HCT116 (cell line): ENCODE measurements around the gene RPS2. TPM values are rescaled to one million over a fixed set of nuclear protein-coding genes. Genes with fewer than 3 reads are reported as not detected.
"Not testable (repeated sequence)": the region's sequence is repeated elsewhere in the genome, so short reads cannot be mapped to it uniquely, and the experiment has no call there.

ENCODE experiments used
- ATAC-seq: fragments of 200-7000 bp; cut with Tn5 transposase; 2 replicates; pipeline ENCODE4 v1.9.1; 2020; ENCODE audit warnings: mild to moderate bottlenecking, moderate library complexity
- BruUV-seq: library from RNA; stranded (reverse); fragments of 400-500 nt; replicated peaks from 2 replicates; lab custom pipeline; 2021; lab: Mats Ljungman, UMichigan
- CTCF ChIA-PET: fragments of 300-600 bp; sonication (Branson Sonifier 250); formaldehyde crosslinking; loops from one replicate; lab custom pipeline; 2021; ENCODE audit warnings: antibody characterized with exemption; lab: Charles Lee
- POLR2A ChIA-PET: fragments of 300-600, 350-600 bp; sonication (Branson Sonifier 250); formaldehyde crosslinking; loops from one replicate; lab custom pipeline; 2021; ENCODE audit warnings: antibody characterized with exemption; lab: Charles Lee
- RAD21 ChIA-PET, 2 experiments: fragments of 300-600 bp; sonication (Branson Sonifier 250); formaldehyde crosslinking; loops; one replicate each; lab custom pipeline; 2023; ENCODE audit warnings: low total read pairs in 2 of 2; ENCODE audit not compliant: uncharacterized antibody in 2 of 2, unreplicated experiment in 2 of 2, low non-redundant PET in 1 of 2; lab: Charles Lee
- DNase-seq: peaks from one replicate; pipeline ENCODE4 v3.0.0-alpha.2; 2010; ENCODE audit warnings: low read depth, low spot score
- H2AFZ ChIP-seq: fragments of 200-600 bp; shearing (Covaris generic), sonication (generic); 2 replicates; pipeline ENCODE4 v1.6.1; 2017; ENCODE audit warnings: low read depth, mixed run types, mixed read lengths, antibody characterized with exemption, low read length; ENCODE audit not compliant: poor library complexity, severe bottlenecking
- H3K27ac ChIP-seq: 2 replicates; pipeline ENCODE4 v1.5.1; 2012; ENCODE audit warnings: low read depth, low read length
- H3K27me3 ChIP-seq: fragments of 200-600 bp; sonication (generic); 2 replicates; pipeline ENCODE4 v1.6.1; 2016; ENCODE audit warnings: mixed run types, low read length, mixed read lengths; ENCODE audit not compliant: insufficient read depth
- H3K36me3 ChIP-seq, 2 experiments: fragments of 200-500 bp in 1 of 2; fragments of 200-600 bp in 1 of 2; sonication (Bioruptor generic) in 1 of 2; sonication (generic) in 1 of 2; 2 replicates each; pipeline versions ENCODE4 v1.5.1 to v1.6.1; 2014 to 2016; ENCODE audit warnings: low read length in 2 of 2, inconsistent platforms in 1 of 2, mixed read lengths in 1 of 2, mixed run types in 1 of 2; ENCODE audit not compliant: insufficient read depth in 2 of 2, control insufficient read depth in 1 of 2
- H3K4me1 ChIP-seq, 2 experiments: fragments of 200-600 bp in 1 of 2; sonication (generic) in 1 of 2; 2 replicates each; pipeline versions ENCODE4 v1.5.1 to v1.6.1; 2012 to 2017; ENCODE audit warnings: low read length in 2 of 2, inconsistent platforms in 1 of 2, mild to moderate bottlenecking in 1 of 2, mixed read lengths in 1 of 2, mixed run types in 1 of 2, moderate library complexity in 1 of 2; ENCODE audit not compliant: insufficient read depth in 2 of 2, control insufficient read depth in 1 of 2
- H3K4me2 ChIP-seq: fragments of 200-600 bp; sonication (generic); 2 replicates; pipeline ENCODE4 v1.6.1; 2017; ENCODE audit warnings: mixed run types, low read length, mixed read lengths
- H3K4me3 ChIP-seq, 2 experiments: fragments of 200-600 bp in 1 of 2; sonication (generic) in 1 of 2; replicated peaks in 1 of 2; 2 replicates each; pipeline ENCODE4 v1.5.1; 2011 to 2016; ENCODE audit warnings: low read length in 2 of 2, control low read depth in 1 of 2, low read depth in 1 of 2, mild to moderate bottlenecking in 1 of 2, mixed read lengths in 1 of 2, mixed run types in 1 of 2
- H3K79me2 ChIP-seq: fragments of 200-600 bp; sonication (generic); 2 replicates; pipeline ENCODE4 v1.6.1; 2017; ENCODE audit warnings: mild to moderate bottlenecking, mixed run types, low read length, moderate library complexity, mixed read lengths; ENCODE audit not compliant: insufficient read depth
- H3K9ac ChIP-seq: fragments of 200-600 bp; sonication (generic); 2 replicates; pipeline ENCODE4 v1.6.1; 2016; ENCODE audit warnings: low read length, mixed read lengths
- H3K9me2 ChIP-seq: fragments of 200-600 bp; sonication (generic), shearing (Covaris generic); 2 replicates; pipeline ENCODE4 v1.6.1; 2017; ENCODE audit warnings: mixed run types, mild to moderate bottlenecking, moderate library complexity; ENCODE audit not compliant: insufficient read depth
- H3K9me3 ChIP-seq, 2 experiments: fragments of 200-500 bp in 1 of 2; fragments of 200-600 bp in 1 of 2; sonication (Bioruptor generic) in 1 of 2; sonication (generic) in 1 of 2; 2 replicates each; pipeline ENCODE4 v1.6.1; 2014 to 2017; ENCODE audit warnings: low read length in 2 of 2, mixed read lengths in 2 of 2, inconsistent platforms in 1 of 2, low read depth in 1 of 2, mild to moderate bottlenecking in 1 of 2, mixed run types in 1 of 2, moderate library complexity in 1 of 2; ENCODE audit not compliant: control insufficient read depth in 1 of 2, insufficient read depth in 1 of 2
- H4K20me1 ChIP-seq: fragments of 200-600 bp; sonication (generic), shearing (Covaris generic); 2 replicates; pipeline ENCODE4 v1.6.1; 2017; ENCODE audit warnings: mixed run types, mild to moderate bottlenecking, moderate library complexity; ENCODE audit not compliant: insufficient read depth
- ATF3 ChIP-seq: IDR thresholded peaks from 2 replicates; pipeline ENCODE4 v1.6.1; 2012
- EGR1 ChIP-seq: IDR thresholded peaks from 2 replicates; pipeline ENCODE4 v1.6.1; 2012; ENCODE audit warnings: low read depth
- ELF1 ChIP-seq: IDR thresholded peaks from 2 replicates; pipeline ENCODE4 v1.6.1; 2012; ENCODE audit warnings: low read depth, borderline replicate concordance
- EZH2phosphoT487 ChIP-seq: fragments of 200-600 bp; IDR thresholded peaks from 2 replicates; pipeline ENCODE4 v1.6.1; 2018; ENCODE audit warnings: antibody characterized with exemption, borderline replicate concordance
- FOSL1 ChIP-seq: IDR thresholded peaks from 2 replicates; pipeline ENCODE4 v1.6.1; 2012; ENCODE audit warnings: low read depth
- JUND ChIP-seq: IDR thresholded peaks from 2 replicates; pipeline ENCODE4 v1.6.1; 2012
- POLR2A ChIP-seq: IDR thresholded peaks from 2 replicates; pipeline ENCODE4 v1.7.0; 2011; ENCODE audit warnings: borderline replicate concordance; ENCODE audit not compliant: insufficient read depth, insufficient read length; ENCODE audit errors: extremely low read depth
- RAD21 ChIP-seq: IDR thresholded peaks from 2 replicates; pipeline ENCODE4 v1.6.1; 2012; ENCODE audit warnings: low read depth, mild to moderate bottlenecking
- SIN3A ChIP-seq: IDR thresholded peaks from 2 replicates; pipeline ENCODE4 v1.6.1; 2012; ENCODE audit warnings: low read depth
- SP1 ChIP-seq: IDR thresholded peaks from 2 replicates; pipeline ENCODE4 v1.6.1; 2012; ENCODE audit warnings: low read depth
- TCF7L2 ChIP-seq: IDR thresholded peaks from 2 replicates; pipeline ENCODE4 v1.7.0; 2011; ENCODE audit warnings: borderline replicate concordance, inconsistent platforms; ENCODE audit not compliant: insufficient read depth, insufficient read length; ENCODE audit errors: extremely low read depth
- YY1 ChIP-seq: IDR thresholded peaks from 2 replicates; pipeline ENCODE4 v1.6.1; 2011; ENCODE audit warnings: low read length, low read depth, moderate library complexity, mild to moderate bottlenecking; ENCODE audit not compliant: insufficient replicate concordance; ENCODE audit errors: extremely low read depth
- intact Hi-C: fragments of 100-400 bp; cut with micrococcal nuclease; formaldehyde crosslinking; loops from 2 replicates; pipeline ENCODE4 v1.10.0; 2022
- total RNA-seq: library from RNA; stranded (reverse); gene quantifications from one replicate; pipeline ENCODE4 v1.2.1, GENCODE V29; 2021; ENCODE audit not compliant: unreplicated experiment
- TF ChIP-seq, protein P1 (sequence below): IDR thresholded peaks from 2 replicates; pipeline ENCODE4 v1.6.1; 2012; ENCODE audit warnings: low read depth

The RPS2 gene
- total RNA-seq, 1 experiment from 2014 or later, result 6,265 TPM

DNA sequence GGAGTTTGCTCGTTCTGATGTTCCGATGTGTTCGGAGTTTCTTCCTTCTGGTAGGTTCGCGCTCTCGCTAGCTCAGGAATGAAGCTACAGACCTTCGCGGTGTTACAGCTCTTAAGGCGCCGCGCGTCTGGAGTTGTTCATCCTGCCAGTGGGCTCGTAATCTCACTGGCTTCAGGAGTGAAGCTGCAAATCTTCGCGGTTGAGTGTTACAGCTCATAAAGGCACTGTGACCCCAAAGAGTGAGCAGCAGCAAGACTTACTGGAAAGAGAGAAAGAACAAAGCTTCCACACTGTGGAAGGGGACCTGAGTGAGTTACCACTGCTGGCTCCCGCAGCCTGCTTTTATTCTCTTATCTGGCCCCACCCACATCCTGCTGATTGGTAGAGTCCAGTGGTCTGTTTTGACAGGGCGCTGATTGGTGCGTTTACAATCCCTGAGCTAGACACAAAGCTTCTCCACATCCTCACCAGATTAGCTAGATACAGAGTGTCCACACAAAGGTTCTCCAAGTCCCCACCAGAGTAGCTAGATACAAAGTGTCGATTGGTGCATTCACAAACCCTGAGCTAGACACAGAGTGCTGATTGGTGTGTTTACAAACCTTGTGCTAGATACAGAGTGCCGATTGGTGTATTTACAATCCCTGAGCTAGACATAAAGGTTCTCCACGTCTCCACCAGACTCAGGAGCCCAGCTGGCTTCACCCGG lies 7.0 kb downstream of the RPS2 start:
- H3K9me2 ChIP-seq, H3K4me3 ChIP-seq, ATAC-seq, H3K4me2 ChIP-seq, intact Hi-C loops, H3K36me3 ChIP-seq, DNase-seq, H2AFZ ChIP-seq, H3K27me3 ChIP-seq, H3K9me3 ChIP-seq, H4K20me1 ChIP-seq: not testable (repeated sequence)
- Histone ChIP-seq H3K27ac (peak overlapping the region; percentile 88; the same call in 1 of the 2 replicates), H3K4me1 (peaks cover 10 to 30% of the 10 kb centered on the region in 2 experiments)
- ChIA-PET POLR2A (interaction anchor here (1.7 kb wide), 1 partner anchor 14 kb away, joined by 8 read pairs; the partner anchor contains the start of gene MSRB1), RAD21 (interaction anchor here in 1 of 2 experiments (0.7 kb wide), 1 partner anchor 51 kb away, joined by 4 read pairs; no protein-coding TSS in a partner anchor)
- TF ChIP-seq POLR2A, result peak; percentile 51
- TF ChIP-seq, all 23 proteins: peak for 1; not testable (repeated sequence) for 22
- CTCF ChIA-PET, result interaction anchor here (0.8 kb wide), 1 partner anchor 1615 kb away, joined by 3 read pairs; no protein-coding TSS in a partner anchor
- not testable (repeated sequence) for H3K9ac ChIP-seq, BruUV-seq
- H3K79me2 ChIP-seq, result peaks cover 30% of the 10 kb centered on the region

DNA sequence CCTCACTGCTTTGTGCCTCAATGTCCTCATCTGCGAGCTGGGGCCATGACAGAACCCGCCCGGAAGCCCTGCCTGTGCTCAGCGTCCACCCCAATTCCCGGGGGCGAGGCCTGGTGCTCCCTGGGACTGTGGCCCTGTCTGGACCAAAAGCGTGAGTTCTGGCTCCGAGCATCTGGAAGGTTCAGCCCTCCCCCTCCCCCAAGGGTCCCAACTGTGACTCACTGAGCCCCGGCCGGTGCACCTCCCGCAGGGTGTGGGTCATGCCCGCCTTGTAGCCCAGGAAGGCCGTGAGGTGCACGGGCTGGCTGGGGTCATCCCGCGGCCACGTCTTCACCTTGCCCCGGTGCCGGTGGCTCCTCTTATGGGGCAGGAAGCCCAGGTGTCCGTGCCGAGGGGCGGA lies 10.9 kb downstream of the RPS2 start:
- intact Hi-C loops, result no loop called here
- ChIA-PET POLR2A (interaction anchor here (1.0 to 2.8 kb wide), 3 partner anchors 10 to 202 kb away, joined by 3 to 17 read pairs (median 9); partner anchors contain the start of genes MSRB1, RPS2 and TRAF7), CTCF (no interaction called here), RAD21 (no interaction called here)
- no peak overlapping the region for H3K27ac ChIP-seq
- H3K9me2 ChIP-seq, result no peaks in the 10 kb centered on the region
- H4K20me1 ChIP-seq, result no peaks in the 10 kb centered on the region
- H3K4me2 ChIP-seq, result no peak overlapping the region
- no peaks in the 10 kb centered on the region for H3K79me2 ChIP-seq
- DNase-seq (no peak), ATAC-seq (no peak)
- no peaks in the 10 kb centered on the region for H3K9me3 ChIP-seq
- no peak overlapping the region for H3K9ac ChIP-seq
- no peaks in the 10 kb centered on the region for H3K36me3 ChIP-seq
- no peak overlapping the region for H3K4me3 ChIP-seq
- H3K4me1 ChIP-seq, result peaks cover 2 to 5% of the 10 kb centered on the region in 2 experiments
- no peaks in the 10 kb centered on the region for H3K27me3 ChIP-seq
- H2AFZ ChIP-seq, result no peak overlapping the region
- no TSS peak for BruUV-seq
- TF ChIP-seq, protein P1, sequence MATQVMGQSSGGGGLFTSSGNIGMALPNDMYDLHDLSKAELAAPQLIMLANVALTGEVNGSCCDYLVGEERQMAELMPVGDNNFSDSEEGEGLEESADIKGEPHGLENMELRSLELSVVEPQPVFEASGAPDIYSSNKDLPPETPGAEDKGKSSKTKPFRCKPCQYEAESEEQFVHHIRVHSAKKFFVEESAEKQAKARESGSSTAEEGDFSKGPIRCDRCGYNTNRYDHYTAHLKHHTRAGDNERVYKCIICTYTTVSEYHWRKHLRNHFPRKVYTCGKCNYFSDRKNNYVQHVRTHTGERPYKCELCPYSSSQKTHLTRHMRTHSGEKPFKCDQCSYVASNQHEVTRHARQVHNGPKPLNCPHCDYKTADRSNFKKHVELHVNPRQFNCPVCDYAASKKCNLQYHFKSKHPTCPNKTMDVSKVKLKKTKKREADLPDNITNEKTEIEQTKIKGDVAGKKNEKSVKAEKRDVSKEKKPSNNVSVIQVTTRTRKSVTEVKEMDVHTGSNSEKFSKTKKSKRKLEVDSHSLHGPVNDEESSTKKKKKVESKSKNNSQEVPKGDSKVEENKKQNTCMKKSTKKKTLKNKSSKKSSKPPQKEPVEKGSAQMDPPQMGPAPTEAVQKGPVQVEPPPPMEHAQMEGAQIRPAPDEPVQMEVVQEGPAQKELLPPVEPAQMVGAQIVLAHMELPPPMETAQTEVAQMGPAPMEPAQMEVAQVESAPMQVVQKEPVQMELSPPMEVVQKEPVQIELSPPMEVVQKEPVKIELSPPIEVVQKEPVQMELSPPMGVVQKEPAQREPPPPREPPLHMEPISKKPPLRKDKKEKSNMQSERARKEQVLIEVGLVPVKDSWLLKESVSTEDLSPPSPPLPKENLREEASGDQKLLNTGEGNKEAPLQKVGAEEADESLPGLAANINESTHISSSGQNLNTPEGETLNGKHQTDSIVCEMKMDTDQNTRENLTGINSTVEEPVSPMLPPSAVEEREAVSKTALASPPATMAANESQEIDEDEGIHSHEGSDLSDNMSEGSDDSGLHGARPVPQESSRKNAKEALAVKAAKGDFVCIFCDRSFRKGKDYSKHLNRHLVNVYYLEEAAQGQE, result no peak
- TF ChIP-seq EZH2phosphoT487 (no peak), TCF7L2 (no peak), RAD21 (no peak), JUND (no peak), SIN3A (no peak), YY1 (no peak), POLR2A (no peak), FOSL1 (no peak), ELF1 (no peak), SP1 (no peak), ATF3 (no peak), EGR1 (no peak)
